Common myeloid progenitor, CD34-positive (primary cell): Measurements from ENCODE around the gene GGA1.
"Not testable (repeated sequence)": the region's sequence is repeated elsewhere in the genome, so short reads cannot be mapped to it uniquely, and the experiment has no call there.

Source experiments
- CTCF ChIA-PET: fragments of 350-600 bp; sonication (Branson Sonifier 250); formaldehyde crosslinking; loops from one replicate; lab custom pipeline; 2021; ENCODE audit warnings: antibody characterized with exemption; lab: Charles Lee
- POLR2A ChIA-PET: fragments of 350-600 bp; sonication (Branson Sonifier 250); formaldehyde crosslinking; loops from one replicate; lab custom pipeline; 2021; ENCODE audit warnings: antibody characterized with exemption; lab: Charles Lee
- DNase-seq, 3 donors: peaks; one replicate each; pipeline versions ENCODE4 v3.0.0 to v3.0.0-alpha.2; 2013
- H3K27ac ChIP-seq, 2 experiments: 1 replicate in 1 of 2; 2 replicates in 1 of 2; pipeline ENCODE4 v1.7.0; 2013; ENCODE audit warnings: inconsistent platforms in 2 of 2, low read length in 2 of 2, mild to moderate bottlenecking in 2 of 2, low read depth in 1 of 2, moderate library complexity in 1 of 2; ENCODE audit not compliant: severe bottlenecking in 2 of 2, insufficient read depth in 1 of 2, poor library complexity in 1 of 2
- H3K27me3 ChIP-seq, 5 experiments: replicated peaks in 2 of 5; 1 replicate in 3 of 5; 2 replicates in 2 of 5; pipeline versions ENCODE4 v1.6.1 to v1.7.0; 2013; ENCODE audit warnings: low read length in 4 of 5, mild to moderate bottlenecking in 2 of 5, moderate library complexity in 2 of 5, inconsistent platforms in 1 of 5; ENCODE audit not compliant: insufficient read depth in 5 of 5, control insufficient read depth in 4 of 5
- H3K36me3 ChIP-seq, 4 experiments: 1 replicate in 2 of 4; 2 replicates in 2 of 4; pipeline versions ENCODE4 v1.6.1 to v1.7.0; 2013; ENCODE audit warnings: low read length in 3 of 4, control low read depth in 1 of 4, mild to moderate bottlenecking in 1 of 4; ENCODE audit not compliant: control insufficient read depth in 4 of 4, insufficient read depth in 4 of 4
- H3K4me1 ChIP-seq, 4 experiments: 1 replicate in 3 of 4; 2 replicates in 1 of 4; pipeline versions ENCODE4 v1.6.1 to v1.7.1; 2013; ENCODE audit warnings: low read length in 3 of 4, mild to moderate bottlenecking in 3 of 4, control low read depth in 1 of 4, inconsistent platforms in 1 of 4, moderate library complexity in 1 of 4; ENCODE audit not compliant: control insufficient read depth in 4 of 4, insufficient read depth in 4 of 4; ENCODE audit errors: control extremely low read depth in 1 of 4
- H3K4me3 ChIP-seq, 7 experiments: 1 replicate in 4 of 7; 2 replicates in 3 of 7; pipeline versions ENCODE4 v1.5.1 to v1.7.0; 2013; ENCODE audit warnings: mild to moderate bottlenecking in 7 of 7, low read length in 6 of 7, moderate library complexity in 6 of 7, inconsistent platforms in 2 of 7, low read depth in 2 of 7, control low read depth in 1 of 7; ENCODE audit not compliant: insufficient read depth in 4 of 7, control insufficient read depth in 1 of 7; ENCODE audit errors: extremely low read depth in 1 of 7
- H3K9me3 ChIP-seq, 5 experiments: 1 replicate in 4 of 5; 2 replicates in 1 of 5; pipeline versions ENCODE4 v1.6.1 to v1.7.1; 2013; ENCODE audit warnings: low read length in 4 of 5, mild to moderate bottlenecking in 2 of 5, inconsistent platforms in 1 of 5, low read depth in 1 of 5, moderate library complexity in 1 of 5; ENCODE audit not compliant: control insufficient read depth in 4 of 5, insufficient read depth in 2 of 5; ENCODE audit errors: control extremely low read depth in 1 of 5
- WGBS: methylation state at CpG from one replicate; pipeline ENCODE4 v1.1.5; 2013; ENCODE audit not compliant: insufficient coverage; 5-methylcytosine and 5-hydroxymethylcytosine counted together

GGA1 gene

GRCh38 chr22:37654563-37655251 is 46.1 kb downstream of the GGA1 start:
- Histone ChIP-seq H3K9me3 (no peaks in the 10 kb centered on the region), H3K4me3 (no peak overlapping the region), H3K36me3 (peaks cover 4 to 37% (median 24%) of the 10 kb centered on the region in 4 experiments), H3K27me3 (no peaks in the 10 kb centered on the region), H3K4me1 (peaks cover 7 to 18% (median 17%) of the 10 kb centered on the region in 4 experiments), H3K27ac (no peak overlapping the region)
- ChIA-PET POLR2A (no interaction called here), CTCF (interaction anchor here (1.0 to 39.6 kb wide), 3 partner anchors 17 to 50 kb away, joined by 3 to 672 read pairs (median 494); partner anchors contain the start of genes LGALS1, NOL12 and SH3BP1)
- WGBS, result 92% methylated on average over 12 of the region's 14 CpGs
- no peak for DNase-seq

- WGBS, result 89% methylated on average over 4 of the region's 17 CpGs
- Histone ChIP-seq H3K9me3 (no peaks in the 10 kb centered on the region), H3K27ac (no peak overlapping the region), H3K4me1 (peaks cover 10 to 23% (median 22%) of the 10 kb centered on the region in 4 experiments), H3K4me3 (no peak overlapping the region), H3K27me3 (no peaks in the 10 kb centered on the region), H3K36me3 (peaks cover 4 to 32% (median 19%) of the 10 kb centered on the region in 4 experiments)
- ChIA-PET CTCF (interaction anchor here (1.0 to 39.6 kb wide), 3 partner anchors 18 to 50 kb away, joined by 3 to 672 read pairs (median 494); partner anchors contain the start of genes LGALS1, NOL12 and SH3BP1), POLR2A (no interaction called here)
- DNase-seq, result no peak
These were observed 46.6 kb downstream of the GGA1 start for GRCh38 chr22:37655252-37655563.

- H3K27ac ChIP-seq, POLR2A ChIA-PET: not testable (repeated sequence)
These were observed 47.9 kb downstream of the GGA1 start for GRCh38 chr22:37656583-37656982.

GRCh38 chr22:37657590-37658132 is 49.0 kb downstream of the GGA1 start:
- peaks cover 2 to 36% (median 11%) of the 10 kb centered on the region in 4 experiments for H3K36me3 ChIP-seq
- ChIA-PET CTCF (interaction anchor here (0.9 to 39.6 kb wide), 5 partner anchors 20 to 50 kb away, joined by 3 to 672 read pairs (median 5); partner anchors contain the start of genes LGALS1, NOL12 and SH3BP1), POLR2A (interaction anchor here (0.8 to 1.5 kb wide), 6 partner anchors 14 to 148 kb away, joined by 3 to 4 read pairs (median 4); partner anchors contain the start of gene GGA1)
- peaks cover 13 to 38% (median 37%) of the 10 kb centered on the region in 4 experiments for H3K4me1 ChIP-seq
- H3K27me3 ChIP-seq, result no peaks in the 10 kb centered on the region
- H3K4me3 ChIP-seq, result peak overlapping the region in 6 of 7 experiments; percentile 36 to 85 (median 72)
- peak overlapping the region; percentile 13 to 79 for H3K27ac ChIP-seq
- WGBS, result 17% methylated on average over 4 of the region's 6 CpGs
- H3K9me3 ChIP-seq, result no peaks in the 10 kb centered on the region
- DNase-seq, result peak in 1 of 3 donors; percentile 28

More at GRCh38 chr22:37656583-37656982, 47.9 kb downstream of the GGA1 start:
- CTCF ChIA-PET, result interaction anchor here (25.2 to 39.6 kb wide), 2 partner anchors 19 to 21 kb away, joined by 494 to 672 read pairs; partner anchors contain the start of genes LGALS1, NOL12 and SH3BP1
- Histone ChIP-seq H3K4me1 (peaks cover 13 to 37% (median 35%) of the 10 kb centered on the region in 4 experiments), H3K36me3 (peaks cover 2 to 30% (median 11%) of the 10 kb centered on the region in 4 experiments)
- not testable (repeated sequence) for H3K4me3 ChIP-seq, DNase-seq, H3K9me3 ChIP-seq, H3K27me3 ChIP-seq
- WGBS, result 100% methylated on average over 4 of the region's 4 CpGs

GRCh38 chr22:37658133-37659065 is 49.8 kb downstream of the GGA1 start, which contains the start of gene PDXP:
Gene PDXP, plus strand, starts transcription at chr22:37658723. Its CDS starts 60 bp downstream, at chr22:37658783.
- DNase-seq, result peak; percentile 100
- POLR2A ChIA-PET, result interaction anchor here (0.8 to 1.5 kb wide), 8 partner anchors 13 to 147 kb away, joined by 3 to 5 read pairs (median 4); partner anchors contain the start of gene GGA1

More at GRCh38 chr22:37658133-37659065, 49.8 kb downstream of the GGA1 start, which contains the start of gene PDXP:
- H3K36me3 ChIP-seq, result peaks cover 2 to 33% (median 7%) of the 10 kb centered on the region in 4 experiments
- peaks cover 13 to 38% (median 37%) of the 10 kb centered on the region in 4 experiments for H3K4me1 ChIP-seq
- peak within 1 kb of the TSS; percentile 37 to 85 (median 70) for H3K4me3 ChIP-seq
- H3K9me3 ChIP-seq, result no peaks in the 10 kb centered on the region
- 0% methylated on average over 80 of the region's 101 CpGs for WGBS
- CTCF ChIA-PET, result interaction anchor here (0.9 to 39.6 kb wide), 8 partner anchors 19 to 77 kb away, joined by 3 to 672 read pairs (median 4); partner anchors contain the start of genes LGALS1, NOL12 and SH3BP1
- peak within 1 kb of the TSS; percentile 13 to 79 for H3K27ac ChIP-seq
- no peaks in the 10 kb centered on the region for H3K27me3 ChIP-seq
